ENCODE data around the gene HMCN1.

DNA sequence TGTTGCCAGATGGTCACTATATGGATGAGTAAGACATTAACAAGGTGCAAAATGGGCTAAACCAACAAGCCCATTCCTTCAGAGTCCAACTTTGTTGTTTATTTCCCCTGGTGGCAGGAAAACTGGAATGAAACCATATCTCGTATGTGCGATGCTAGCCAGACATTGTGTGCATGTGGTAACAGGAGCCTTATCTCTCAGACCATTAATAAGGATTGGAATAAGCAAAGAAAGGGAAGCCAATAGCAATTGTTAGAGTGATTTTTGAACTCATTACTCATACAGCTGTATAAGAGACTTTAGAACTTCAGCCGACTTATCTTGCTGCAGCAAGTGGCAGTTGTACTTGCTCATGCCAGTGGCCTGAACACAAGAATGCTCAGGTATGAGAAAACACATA, 30.0 kb upstream of the HMCN1 start:
- TF ChIP-seq, protein P1, sequence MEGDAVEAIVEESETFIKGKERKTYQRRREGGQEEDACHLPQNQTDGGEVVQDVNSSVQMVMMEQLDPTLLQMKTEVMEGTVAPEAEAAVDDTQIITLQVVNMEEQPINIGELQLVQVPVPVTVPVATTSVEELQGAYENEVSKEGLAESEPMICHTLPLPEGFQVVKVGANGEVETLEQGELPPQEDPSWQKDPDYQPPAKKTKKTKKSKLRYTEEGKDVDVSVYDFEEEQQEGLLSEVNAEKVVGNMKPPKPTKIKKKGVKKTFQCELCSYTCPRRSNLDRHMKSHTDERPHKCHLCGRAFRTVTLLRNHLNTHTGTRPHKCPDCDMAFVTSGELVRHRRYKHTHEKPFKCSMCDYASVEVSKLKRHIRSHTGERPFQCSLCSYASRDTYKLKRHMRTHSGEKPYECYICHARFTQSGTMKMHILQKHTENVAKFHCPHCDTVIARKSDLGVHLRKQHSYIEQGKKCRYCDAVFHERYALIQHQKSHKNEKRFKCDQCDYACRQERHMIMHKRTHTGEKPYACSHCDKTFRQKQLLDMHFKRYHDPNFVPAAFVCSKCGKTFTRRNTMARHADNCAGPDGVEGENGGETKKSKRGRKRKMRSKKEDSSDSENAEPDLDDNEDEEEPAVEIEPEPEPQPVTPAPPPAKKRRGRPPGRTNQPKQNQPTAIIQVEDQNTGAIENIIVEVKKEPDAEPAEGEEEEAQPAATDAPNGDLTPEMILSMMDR (IDR thresholded peaks at IDR 0.05): no peak
- no peak for TF ChIP-seq POLR2A (IDR thresholded peaks at IDR 0.05)

Data from right lobe of liver (tissue), 4 donors.